Central memory CD8-positive, alpha-beta T cell (primary cell): ENCODE measurements around the gene ELF5.

Experiments used
- ATAC-seq: fragments of 150-1000 bp; cut with Tn5 transposase; replicated peaks from 2 replicates; pipeline ENCODE4 v1.10.0; 2022; ENCODE audit warnings: mild to moderate bottlenecking, moderate FRiP score, moderate number of reproducible peaks; ENCODE audit not compliant: poor library complexity, severe bottlenecking; ENCODE audit errors: extremely low read depth
- DNase-seq, 2 donors: peaks; one replicate each; pipeline ENCODE4 v3.0.0; 2021; ENCODE audit warnings: low spot score in 2 of 2
- H3K27ac Mint-ChIP-seq: one replicate; pipeline ENCODE4 v1.8.0; 2022; ENCODE audit warnings: low read depth, mild to moderate bottlenecking, moderate library complexity, mixed read lengths
- H3K27me3 Mint-ChIP-seq: one replicate; pipeline ENCODE4 v1.8.0; 2022; ENCODE audit warnings: mixed read lengths
- H3K36me3 Mint-ChIP-seq: one replicate; pipeline ENCODE4 v1.8.0; 2022; ENCODE audit warnings: mild to moderate bottlenecking, moderate library complexity, mixed read lengths; ENCODE audit not compliant: insufficient read depth
- H3K4me1 Mint-ChIP-seq: one replicate; pipeline ENCODE4 v1.8.0; 2022; ENCODE audit warnings: mixed read lengths
- H3K4me3 Mint-ChIP-seq: one replicate; pipeline ENCODE4 v1.8.0; 2022; ENCODE audit warnings: mild to moderate bottlenecking, moderate library complexity, mixed read lengths
- H3K9me3 Mint-ChIP-seq: one replicate; pipeline ENCODE4 v1.8.0; 2022; ENCODE audit warnings: mixed read lengths

Gene ELF5

GRCh38 chr11:34534826-34535225 is 21.2 kb upstream of the ELF5 start:
- Mint-ChIP-seq H3K36me3 (no peaks in the 10 kb centered on the region), H3K27ac (no peak overlapping the region), H3K27me3 (peaks cover 72% of the 10 kb centered on the region), H3K4me3 (no peak overlapping the region), H3K9me3 (peaks cover 5% of the 10 kb centered on the region), H3K4me1 (no peaks in the 10 kb centered on the region)
- ATAC-seq (no peak), DNase-seq (no peak)

- peaks cover 76% of the 10 kb centered on the region for H3K27me3 Mint-ChIP-seq
- no peak overlapping the region for H3K4me3 Mint-ChIP-seq
- H3K4me1 Mint-ChIP-seq = no peaks in the 10 kb centered on the region
- peaks cover 5% of the 10 kb centered on the region for H3K9me3 Mint-ChIP-seq
- no peaks in the 10 kb centered on the region for H3K36me3 Mint-ChIP-seq
- ATAC-seq (no peak), DNase-seq (no peak)
- no peak overlapping the region for H3K27ac Mint-ChIP-seq
Observed at GRCh38 chr11:34531663-34532062, 18.1 kb upstream of the ELF5 start.

- ATAC-seq (no peak), DNase-seq (no peak)
Observed at GRCh38 chr11:34530545-34531234, 17.1 kb upstream of the ELF5 start.

DNA sequence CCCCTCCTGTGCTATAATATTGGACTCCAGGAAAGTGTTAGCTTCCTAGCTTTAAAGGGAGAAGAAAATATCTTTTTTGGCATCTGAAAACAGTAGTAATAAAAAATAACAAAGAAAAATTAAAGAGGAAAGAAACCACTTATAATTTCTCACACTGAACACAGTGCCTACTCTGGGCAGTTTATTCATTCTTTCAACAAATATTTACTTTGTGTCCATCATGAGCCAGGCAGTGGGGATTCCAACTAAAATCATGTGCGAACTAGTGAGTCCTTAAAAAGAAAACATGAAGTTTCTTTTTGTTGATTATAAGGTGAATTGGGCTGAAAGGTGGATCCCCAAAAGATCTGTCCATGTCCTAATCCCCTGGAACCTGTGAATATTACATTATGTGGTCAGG is 16.0 kb upstream of the ELF5 start:
- DNase-seq = no peak
- no peak for ATAC-seq
- Mint-ChIP-seq H3K4me3 (no peak overlapping the region), H3K27me3 (peaks cover 78% of the 10 kb centered on the region), H3K9me3 (peaks cover 3% of the 10 kb centered on the region), H3K27ac (no peak overlapping the region), H3K4me1 (no peaks in the 10 kb centered on the region), H3K36me3 (no peaks in the 10 kb centered on the region)

More at GRCh38 chr11:34530545-34531234, 17.1 kb upstream of the ELF5 start:
- H3K9me3 Mint-ChIP-seq = peaks cover 5% of the 10 kb centered on the region
- H3K27ac Mint-ChIP-seq = no peak overlapping the region
- H3K27me3 Mint-ChIP-seq = peaks cover 83% of the 10 kb centered on the region
- no peaks in the 10 kb centered on the region for H3K4me1 Mint-ChIP-seq
- no peaks in the 10 kb centered on the region for H3K36me3 Mint-ChIP-seq
- no peak overlapping the region for H3K4me3 Mint-ChIP-seq

GRCh38 chr11:34528072-34528471 is 14.5 kb upstream of the ELF5 start:
- Mint-ChIP-seq H3K4me1 (no peaks in the 10 kb centered on the region), H3K9me3 (no peaks in the 10 kb centered on the region), H3K27me3 (peaks cover 66% of the 10 kb centered on the region), H3K36me3 (no peaks in the 10 kb centered on the region), H3K4me3 (no peak overlapping the region), H3K27ac (no peak overlapping the region)
- DNase-seq (no peak), ATAC-seq (no peak)

DNA sequence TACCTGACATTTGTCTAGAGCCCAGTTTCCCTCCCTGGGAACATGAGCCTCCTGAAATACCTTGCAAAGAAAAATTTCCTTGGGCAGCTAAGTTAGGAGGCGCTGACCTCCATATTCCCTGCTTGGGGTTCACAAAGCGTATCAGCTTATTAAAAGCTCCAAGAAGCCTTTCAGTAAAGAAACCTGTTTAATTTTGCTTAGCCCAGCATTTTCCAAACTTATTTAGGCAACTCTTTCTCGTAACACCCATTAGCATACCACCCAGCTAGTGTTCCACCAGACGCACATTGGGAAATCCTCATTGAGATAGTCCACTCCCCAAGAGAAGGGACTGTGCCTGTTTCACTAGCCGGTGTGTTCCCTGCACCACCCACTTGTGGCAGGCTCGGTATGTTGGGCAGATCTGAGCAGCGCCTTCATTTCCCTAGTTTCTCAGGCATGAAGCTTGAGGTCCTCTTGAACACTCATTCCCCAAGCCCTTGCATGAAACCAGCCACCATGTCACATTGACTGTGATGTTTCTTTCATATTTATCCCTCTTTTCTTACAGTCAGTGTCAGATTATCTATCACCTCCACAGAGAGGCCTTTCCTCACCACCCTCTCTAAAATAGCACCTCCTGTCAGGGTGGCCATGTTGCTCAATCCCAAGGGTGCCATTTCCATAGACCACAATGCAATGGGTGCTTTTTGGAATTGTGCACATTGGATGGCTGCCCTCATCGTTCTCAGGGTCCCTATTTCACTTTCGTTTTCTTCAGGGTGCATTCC is 12.5 kb upstream of the ELF5 start:
- H3K9me3 Mint-ChIP-seq = no peaks in the 10 kb centered on the region
- peak overlapping the region; percentile 13 for H3K4me3 Mint-ChIP-seq
- no peak for DNase-seq
- no peaks in the 10 kb centered on the region for H3K4me1 Mint-ChIP-seq
- H3K36me3 Mint-ChIP-seq = peaks cover 1% of the 10 kb centered on the region
- peaks cover 56% of the 10 kb centered on the region for H3K27me3 Mint-ChIP-seq
- no peak overlapping the region for H3K27ac Mint-ChIP-seq
- ATAC-seq = no peak

DNA sequence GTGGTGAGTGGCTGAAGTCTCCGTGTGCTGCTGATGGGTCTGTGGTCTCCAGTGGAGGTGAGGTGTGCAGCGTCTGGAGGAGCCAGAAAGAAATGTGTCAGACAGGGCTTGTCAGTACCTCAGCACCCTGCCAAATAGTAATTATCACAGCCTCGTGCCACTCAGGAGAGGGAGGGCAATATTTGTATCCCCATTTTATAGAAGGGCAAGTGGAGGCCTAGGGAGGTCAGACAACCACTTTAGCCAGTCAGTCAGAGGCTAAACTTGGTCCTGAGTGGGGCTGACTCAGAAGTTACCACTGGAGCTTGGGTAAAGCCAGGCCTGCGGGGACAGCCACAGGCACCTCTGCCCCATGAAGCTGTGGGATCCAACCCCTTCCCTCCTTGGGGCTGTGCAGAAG is 11.5 kb upstream of the ELF5 start:
- no peak overlapping the region for H3K27ac Mint-ChIP-seq
- peaks cover 46% of the 10 kb centered on the region for H3K27me3 Mint-ChIP-seq
- no peak for ATAC-seq
- no peaks in the 10 kb centered on the region for H3K4me1 Mint-ChIP-seq
- no peak overlapping the region for H3K4me3 Mint-ChIP-seq
- no peak for DNase-seq
- peaks cover 1% of the 10 kb centered on the region for H3K36me3 Mint-ChIP-seq
- H3K9me3 Mint-ChIP-seq = no peaks in the 10 kb centered on the region

DNA sequence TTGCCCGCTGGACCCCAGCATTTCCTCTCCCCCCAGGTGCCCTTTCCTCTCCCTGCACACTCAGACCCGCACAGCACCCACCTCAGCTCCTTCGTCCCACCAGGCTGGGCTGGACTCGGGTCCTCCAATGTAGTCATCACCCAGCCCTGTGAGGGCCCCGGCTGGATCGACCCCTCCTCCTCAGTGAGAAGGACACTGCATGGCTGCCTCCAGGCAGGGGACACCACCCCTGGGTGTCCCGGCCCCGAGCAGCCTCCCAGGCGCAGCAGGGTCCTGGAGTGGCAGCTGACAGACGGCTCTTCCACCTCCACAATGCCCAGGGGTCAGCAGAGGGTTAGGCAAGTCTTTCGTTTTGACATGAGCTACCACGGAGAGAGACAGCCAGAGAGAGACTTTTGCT is 11.1 kb upstream of the ELF5 start:
- H3K4me3 Mint-ChIP-seq = no peak overlapping the region
- no peak for DNase-seq
- H3K27ac Mint-ChIP-seq = no peak overlapping the region
- H3K27me3 Mint-ChIP-seq = peaks cover 42% of the 10 kb centered on the region
- H3K4me1 Mint-ChIP-seq = no peaks in the 10 kb centered on the region
- H3K9me3 Mint-ChIP-seq = no peaks in the 10 kb centered on the region
- H3K36me3 Mint-ChIP-seq = peaks cover 1% of the 10 kb centered on the region
- no peak for ATAC-seq

DNA sequence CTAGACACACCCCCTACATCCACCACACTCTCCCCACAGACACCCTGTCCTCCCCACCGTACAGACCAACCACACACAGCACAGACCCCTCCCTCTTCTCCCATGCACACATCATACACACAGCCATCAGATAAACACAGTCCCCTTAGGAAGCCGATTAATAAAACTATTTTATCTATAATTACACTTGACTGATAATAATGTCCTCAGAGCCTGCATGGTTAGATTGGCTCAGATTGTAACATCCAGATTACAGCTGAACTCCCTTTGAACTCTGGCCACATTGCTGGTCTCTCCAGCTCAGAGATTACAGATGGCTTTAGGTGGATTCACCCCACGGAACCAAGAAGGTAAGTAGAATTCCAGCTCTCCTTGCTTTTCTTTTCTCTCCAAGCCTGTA is 9.5 kb upstream of the ELF5 start:
- ATAC-seq = no peak
- H3K9me3 Mint-ChIP-seq = no peaks in the 10 kb centered on the region
- no peak overlapping the region for H3K27ac Mint-ChIP-seq
- H3K4me3 Mint-ChIP-seq = no peak overlapping the region
- peaks cover 1% of the 10 kb centered on the region for H3K36me3 Mint-ChIP-seq
- H3K4me1 Mint-ChIP-seq = no peaks in the 10 kb centered on the region
- no peak for DNase-seq
- peaks cover 28% of the 10 kb centered on the region for H3K27me3 Mint-ChIP-seq

DNA sequence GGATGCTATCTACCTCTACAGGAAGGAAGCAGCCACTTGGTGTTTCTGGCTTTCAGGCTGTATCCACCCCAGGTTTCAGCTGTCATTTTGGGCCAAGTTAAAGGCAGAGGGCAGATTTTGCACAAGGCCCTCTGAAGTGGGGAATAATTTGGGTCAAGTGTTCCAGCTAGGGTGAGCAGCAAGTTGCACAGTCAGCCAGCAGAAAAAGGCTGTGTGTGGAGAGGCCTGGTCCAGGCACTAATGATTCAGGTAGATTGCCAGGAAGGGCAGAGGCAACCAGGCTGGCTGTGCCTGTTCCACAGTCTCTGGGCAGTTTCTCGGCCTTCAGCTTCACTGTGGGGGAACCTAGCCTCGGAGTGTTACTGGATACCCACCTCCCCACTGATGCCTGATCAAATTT is 8.6 kb upstream of the ELF5 start:
- no peak for DNase-seq
- Mint-ChIP-seq H3K4me3 (no peak overlapping the region), H3K36me3 (peaks cover 1% of the 10 kb centered on the region), H3K27ac (no peak overlapping the region), H3K27me3 (peaks cover 24% of the 10 kb centered on the region), H3K4me1 (no peaks in the 10 kb centered on the region), H3K9me3 (no peaks in the 10 kb centered on the region)
- no peak for ATAC-seq

DNA sequence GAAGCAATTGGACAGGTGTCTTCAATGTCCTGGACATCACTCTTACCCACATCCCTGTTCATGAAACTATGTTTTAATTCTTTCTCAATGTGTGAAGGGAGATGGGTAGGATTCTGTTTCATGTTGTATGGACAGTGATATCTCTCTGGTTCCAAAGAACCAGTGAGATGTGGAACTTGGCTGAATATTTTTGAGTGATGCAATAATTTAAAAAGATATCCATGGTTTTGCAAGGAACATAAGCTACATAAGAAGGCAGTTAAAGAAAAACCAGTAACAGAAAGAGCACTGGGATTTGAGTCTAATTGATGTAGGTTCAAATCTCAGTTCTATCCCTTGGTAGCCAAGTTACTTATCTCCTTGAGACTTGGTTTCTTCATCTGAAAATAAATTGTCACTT is 7.7 kb upstream of the ELF5 start:
- no peak for DNase-seq
- no peak for ATAC-seq
- no peak overlapping the region for H3K4me3 Mint-ChIP-seq
- H3K4me1 Mint-ChIP-seq = no peaks in the 10 kb centered on the region
- peaks cover 1% of the 10 kb centered on the region for H3K36me3 Mint-ChIP-seq
- H3K27me3 Mint-ChIP-seq = peaks cover 15% of the 10 kb centered on the region
- H3K27ac Mint-ChIP-seq = no peak overlapping the region
- H3K9me3 Mint-ChIP-seq = no peaks in the 10 kb centered on the region

DNA sequence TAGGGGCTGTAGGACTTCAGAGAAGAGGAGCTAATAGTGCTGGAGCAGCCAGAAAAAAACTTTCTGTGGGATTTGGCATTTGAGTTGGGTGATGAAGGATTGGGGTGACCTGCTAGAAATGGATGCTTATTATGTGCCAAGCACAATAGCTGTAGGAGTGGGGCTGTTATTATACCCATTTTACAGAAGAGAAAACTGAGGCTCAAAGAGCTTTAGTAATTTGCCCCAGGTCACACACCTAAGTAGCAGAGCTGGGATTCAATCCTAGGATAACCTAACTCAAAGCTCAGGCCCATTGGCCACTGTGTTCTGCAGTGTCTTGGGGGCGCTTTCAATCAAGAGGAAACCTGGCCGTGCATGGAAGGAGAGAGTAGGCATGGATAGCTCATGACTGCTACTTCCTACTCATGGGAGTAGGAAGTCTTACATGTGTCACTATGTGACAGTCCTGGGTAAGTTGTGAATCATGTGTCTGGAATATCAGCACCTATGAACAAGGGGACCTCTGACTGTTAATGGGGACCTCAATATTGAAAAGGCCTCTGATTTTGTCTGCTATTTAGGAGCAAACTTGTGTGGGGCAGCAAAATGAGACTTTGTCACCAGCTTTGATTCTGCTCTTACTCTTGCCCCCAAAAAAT is 6.1 kb upstream of the ELF5 start:
- H3K27me3 Mint-ChIP-seq = peaks cover 4% of the 10 kb centered on the region
- H3K9me3 Mint-ChIP-seq = no peaks in the 10 kb centered on the region
- H3K27ac Mint-ChIP-seq = no peak overlapping the region
- no peak overlapping the region for H3K4me3 Mint-ChIP-seq
- ATAC-seq (no peak), DNase-seq (no peak)
- peaks cover 1% of the 10 kb centered on the region for H3K36me3 Mint-ChIP-seq
- no peaks in the 10 kb centered on the region for H3K4me1 Mint-ChIP-seq
